HG03565 (cell line): ENCODE measurements around the gene CDKAL1.
A peak's percentile ranks its signal among the peaks of the same experiment; 100 is the strongest.

Experiments
- ATAC-seq: cut with Tn5 transposase; IDR thresholded peaks from one replicate; pipeline ENCODE4 v1.9.1; 2021; ENCODE audit warnings: mild to moderate bottlenecking, moderate library complexity; ENCODE audit not compliant: unreplicated experiment

Gene CDKAL1

GRCh38 chr6:20998748-20999448 lies 464.6 kb downstream of the CDKAL1 start:
- no peak for ATAC-seq

GRCh38 chr6:21000331-21000801 lies 466.1 kb downstream of the CDKAL1 start:
- ATAC-seq, result no peak

- ATAC-seq, result no peak
These were observed 467.5 kb downstream of the CDKAL1 start for GRCh38 chr6:21001736-21002135.

GRCh38 chr6:21003780-21004541 lies 469.7 kb downstream of the CDKAL1 start:
- peak; percentile 62 for ATAC-seq

- ATAC-seq, result no peak
These were observed 471.7 kb downstream of the CDKAL1 start for GRCh38 chr6:21005816-21006570.

GRCh38 chr6:21019614-21020013 lies 485.4 kb downstream of the CDKAL1 start:
- no peak for ATAC-seq

GRCh38 chr6:21022343-21023107 lies 488.3 kb downstream of the CDKAL1 start:
- peak; percentile 91 for ATAC-seq

GRCh38 chr6:21023210-21023609 lies 489.0 kb downstream of the CDKAL1 start:
- ATAC-seq, result no peak

GRCh38 chr6:21024616-21025015 lies 490.4 kb downstream of the CDKAL1 start:
- no peak for ATAC-seq

- ATAC-seq, result no peak
These were observed 492.5 kb downstream of the CDKAL1 start for GRCh38 chr6:21026576-21027273.

- ATAC-seq, result no peak
These were observed 493.2 kb downstream of the CDKAL1 start for GRCh38 chr6:21027507-21027906.

GRCh38 chr6:21031182-21031581 lies 496.9 kb downstream of the CDKAL1 start:
- ATAC-seq, result no peak

GRCh38 chr6:21033084-21033483 lies 498.8 kb downstream of the CDKAL1 start:
- no peak for ATAC-seq

- no peak for ATAC-seq
These were observed 499.3 kb downstream of the CDKAL1 start for GRCh38 chr6:21033575-21034026.

GRCh38 chr6:21034345-21034744 lies 500.1 kb downstream of the CDKAL1 start:
- no peak for ATAC-seq

- peak; percentile 74 for ATAC-seq
These were observed 503.2 kb downstream of the CDKAL1 start for GRCh38 chr6:21037453-21037852.

GRCh38 chr6:21039926-21040325 lies 505.7 kb downstream of the CDKAL1 start:
- no peak for ATAC-seq

- ATAC-seq, result no peak
These were observed 511.0 kb downstream of the CDKAL1 start for GRCh38 chr6:21045135-21045700.

GRCh38 chr6:21046276-21046675 lies 512.0 kb downstream of the CDKAL1 start:
- no peak for ATAC-seq

GRCh38 chr6:21048047-21048446 lies 513.8 kb downstream of the CDKAL1 start:
- no peak for ATAC-seq
